Activated effector memory CD4-positive, alpha-beta T cell treated with anti-CD3 and anti-CD28 coated beads, Interleukin-2, amount 50 U/mL, for 16 hours (primary cell): ENCODE data around the gene ADARB2.

Source experiments
- DNase-seq: peaks from one replicate; pipeline ENCODE4 v3.0.0-alpha.2; 2020

The ADARB2 gene

GRCh38 chr10:1515780-1516491 lies 221.4 kb downstream of the ADARB2 start:
- no peak for DNase-seq

DNA sequence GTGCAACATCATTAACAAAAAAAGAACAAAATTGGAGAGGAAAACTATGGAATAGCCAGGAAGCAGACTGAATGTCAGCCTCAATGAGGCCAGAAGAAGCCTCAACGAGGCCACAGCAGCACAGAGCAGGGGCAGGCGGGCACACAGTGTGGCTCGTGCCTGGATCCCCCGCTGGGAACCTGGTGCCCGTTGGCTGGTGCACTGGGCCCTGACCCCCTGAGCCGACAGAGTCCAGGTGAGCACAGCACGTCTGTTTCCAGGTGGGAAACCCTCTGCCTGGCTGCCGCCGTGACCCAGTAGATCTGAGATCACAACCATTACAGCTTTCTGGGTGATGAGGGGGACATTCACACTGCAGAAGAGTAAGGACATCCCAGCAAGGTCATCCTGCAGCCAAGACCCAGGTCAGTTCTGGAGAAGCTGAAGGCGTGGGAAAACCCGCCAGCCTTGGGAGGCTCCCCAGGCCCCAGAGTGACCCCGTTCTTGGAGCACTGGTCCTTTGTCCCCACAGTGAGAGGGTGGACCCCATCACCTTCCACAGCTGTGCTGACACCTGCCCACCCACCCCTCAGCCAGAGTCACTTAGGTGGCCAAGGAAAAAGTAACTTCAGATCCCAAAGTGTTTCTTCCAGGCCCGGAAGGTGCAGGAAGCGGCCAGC lies 222.1 kb downstream of the ADARB2 start:
- no peak for DNase-seq

DNA sequence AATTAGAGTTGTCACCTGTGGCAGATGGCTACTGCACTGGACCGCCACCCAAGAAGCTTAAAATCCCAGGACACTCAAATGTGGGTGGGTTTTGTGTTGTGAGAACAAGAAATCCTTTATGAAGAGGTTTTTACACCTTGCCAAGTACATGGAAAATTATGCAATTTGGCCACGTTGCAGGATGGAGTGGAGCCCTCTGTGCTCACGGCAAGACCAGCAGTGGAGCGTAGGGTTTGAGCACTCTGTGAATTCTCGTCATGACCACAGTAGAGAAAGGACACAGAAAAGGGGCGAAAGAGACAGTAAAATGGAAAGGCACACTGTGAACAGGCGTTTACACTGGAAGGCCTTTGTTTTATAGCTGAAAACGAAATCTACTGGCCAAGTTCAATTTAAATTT lies 222.6 kb downstream of the ADARB2 start:
- no peak for DNase-seq

GRCh38 chr10:1513221-1513620 lies 224.1 kb downstream of the ADARB2 start:
- no peak for DNase-seq

DNA sequence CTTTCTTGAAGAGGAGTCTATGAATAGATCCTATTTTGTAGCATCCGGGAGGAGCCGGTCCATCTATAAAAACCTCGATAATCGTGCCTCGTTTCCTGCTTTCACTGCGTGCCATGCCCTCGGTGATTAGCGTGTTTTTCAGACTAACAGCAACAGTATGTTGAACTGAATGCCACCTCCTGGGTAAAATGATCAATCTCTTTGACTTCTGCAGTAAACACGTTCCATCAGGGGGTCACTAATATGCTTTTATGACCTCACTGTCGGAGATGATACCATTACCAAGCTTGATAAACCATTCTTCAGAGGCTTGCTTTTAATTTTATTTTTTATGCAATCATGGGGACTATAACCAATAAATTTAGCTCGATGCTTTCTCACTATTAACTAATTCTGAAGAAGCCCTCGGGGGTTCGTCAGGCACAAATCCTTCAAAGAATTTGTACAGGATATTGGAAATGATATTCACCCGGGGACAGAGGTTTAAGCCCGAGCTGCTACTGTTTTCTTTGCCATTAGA lies 228.3 kb downstream of the ADARB2 start:
- no peak for DNase-seq

GRCh38 chr10:1508096-1508495 lies 229.2 kb downstream of the ADARB2 start:
- no peak for DNase-seq

DNA sequence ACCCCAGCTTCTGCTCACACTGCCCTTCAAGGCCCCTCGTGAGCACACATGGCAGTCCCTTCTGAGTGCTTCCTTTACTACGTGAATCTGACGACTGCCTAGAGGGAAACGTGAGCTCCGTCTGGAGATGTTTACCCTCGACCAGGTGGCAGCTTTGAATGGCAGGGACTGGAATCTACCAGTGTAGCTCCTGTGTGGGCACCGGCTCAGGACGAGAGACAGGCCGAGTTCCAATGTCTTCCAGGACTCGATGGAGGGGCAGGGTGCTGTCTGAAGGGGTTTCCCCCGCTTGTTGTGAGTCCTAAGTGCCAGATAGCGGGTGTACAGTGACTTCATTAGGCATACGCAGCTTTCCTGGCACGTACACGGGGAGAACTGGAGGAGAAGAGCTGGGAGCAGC lies 229.9 kb downstream of the ADARB2 start:
- no peak for DNase-seq

DNA sequence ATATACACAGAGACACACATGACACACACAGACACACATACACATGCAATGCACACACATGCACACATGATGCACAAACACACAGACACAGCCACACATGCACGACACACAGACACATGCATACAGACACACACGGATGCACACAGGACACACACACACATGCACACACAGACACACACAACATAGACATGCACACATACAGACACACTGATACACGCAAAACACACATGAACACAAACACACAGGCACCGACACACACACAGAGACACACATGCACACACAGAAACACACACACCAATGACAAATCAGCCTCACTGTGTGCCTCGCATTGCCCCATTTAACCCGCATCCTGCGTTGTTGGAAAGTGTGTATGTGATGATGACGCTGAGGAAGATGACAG lies 232.4 kb downstream of the ADARB2 start:
- DNase-seq: no peak

GRCh38 chr10:1504286-1504685 lies 233.0 kb downstream of the ADARB2 start:
- no peak for DNase-seq

- DNase-seq: no peak
Measured at GRCh38 chr10:1502451-1502850, 234.9 kb downstream of the ADARB2 start.

- DNase-seq: no peak
Measured at GRCh38 chr10:1499359-1499957, 237.9 kb downstream of the ADARB2 start.

DNA sequence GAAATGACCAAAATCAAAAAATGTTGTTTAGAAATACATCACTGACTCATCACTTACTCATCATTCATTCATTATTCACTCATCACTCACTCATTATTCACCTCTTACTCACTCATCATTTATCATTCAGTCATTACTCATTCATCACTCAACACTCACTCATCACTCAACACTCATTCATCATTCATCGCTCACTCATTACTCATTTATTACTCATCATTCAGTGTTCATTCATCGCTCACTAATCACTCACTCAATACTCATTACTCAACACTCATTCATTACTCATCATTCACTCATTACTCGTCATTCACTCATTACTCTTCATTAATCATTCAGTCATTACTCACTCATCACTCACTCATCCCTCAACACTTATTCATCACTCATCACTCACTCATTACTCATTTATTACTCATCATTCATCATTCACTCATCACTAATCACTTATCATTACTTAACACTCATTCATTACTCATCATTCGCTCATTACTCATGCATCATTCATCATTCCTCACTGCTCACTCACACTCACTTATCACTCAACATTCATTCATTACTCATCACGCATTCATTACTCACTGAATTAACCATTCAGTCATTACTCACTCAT lies 238.5 kb downstream of the ADARB2 start:
- no peak for DNase-seq

- DNase-seq: no peak
Measured at GRCh38 chr10:1495915-1496517, 241.3 kb downstream of the ADARB2 start.

DNA sequence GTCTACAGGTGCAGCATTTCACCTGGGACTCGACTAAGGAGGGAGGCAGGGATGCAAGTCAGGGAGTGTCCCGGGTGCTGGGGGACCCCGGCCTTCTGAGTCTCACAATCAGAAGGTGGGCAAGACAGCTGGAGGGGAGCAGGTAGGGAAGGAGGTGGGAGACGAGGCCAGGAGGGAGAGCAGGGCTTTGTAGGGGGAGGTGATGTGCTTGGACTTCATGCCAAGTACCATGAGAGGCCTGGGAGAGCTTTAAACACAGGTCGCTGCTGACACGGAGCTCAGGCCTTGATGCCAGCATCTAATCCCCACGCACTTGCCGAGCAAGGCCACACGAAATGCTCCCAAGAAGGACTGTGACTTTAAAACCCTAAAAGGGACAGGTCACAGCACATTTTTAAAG lies 244.7 kb downstream of the ADARB2 start:
- DNase-seq: no peak

GRCh38 chr10:1491901-1492300 lies 245.4 kb downstream of the ADARB2 start:
- no peak for DNase-seq

DNA sequence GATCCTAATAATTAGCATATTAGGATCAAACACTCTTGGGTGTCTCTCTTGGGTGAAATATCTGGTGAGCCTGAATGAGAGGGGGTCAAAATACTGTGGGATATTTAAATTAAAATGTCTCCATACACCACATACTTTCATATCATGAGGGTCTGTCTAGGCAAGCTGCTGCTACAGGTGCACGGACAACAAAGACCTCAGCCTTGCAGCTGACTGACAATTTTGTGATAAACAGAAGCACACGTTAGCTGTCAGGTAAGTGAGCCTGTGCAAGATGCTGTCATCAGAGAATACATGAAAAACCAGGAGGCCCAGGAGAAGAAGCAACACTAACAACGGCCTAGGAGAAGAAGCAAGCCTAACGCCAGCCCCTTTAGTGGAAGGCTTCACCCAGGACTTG lies 247.5 kb downstream of the ADARB2 start:
- no peak for DNase-seq

DNA sequence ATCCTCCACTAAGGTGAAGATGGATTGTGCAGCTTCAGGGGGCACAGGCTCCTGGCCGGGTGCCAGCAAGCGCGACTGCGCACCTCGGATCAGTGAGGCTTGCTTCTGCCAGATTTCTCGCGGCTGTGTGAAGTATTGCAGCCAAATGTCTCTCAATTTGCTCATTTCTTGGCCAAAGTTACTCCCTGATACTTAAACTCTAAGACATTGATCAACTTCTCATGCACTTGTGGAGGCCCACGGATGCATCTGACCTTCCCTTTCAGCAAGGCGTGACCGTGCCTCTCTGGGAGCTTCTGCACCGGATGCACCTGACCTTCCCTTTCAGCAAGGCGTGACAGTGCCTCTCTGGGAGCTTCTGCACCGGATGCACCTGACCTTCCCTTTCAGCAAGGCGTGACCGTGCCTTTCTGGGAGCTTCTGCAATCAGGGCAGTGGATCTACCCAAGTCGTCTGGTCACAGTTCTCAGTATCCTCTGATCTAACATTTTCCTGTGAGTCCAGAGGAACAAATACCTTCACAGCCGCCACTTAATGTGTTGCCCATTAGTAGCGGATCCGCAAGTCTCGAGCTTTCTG lies 248.3 kb downstream of the ADARB2 start:
- DNase-seq: no peak

- DNase-seq: no peak
Measured at GRCh38 chr10:1486841-1487687, 250.3 kb downstream of the ADARB2 start.

DNA sequence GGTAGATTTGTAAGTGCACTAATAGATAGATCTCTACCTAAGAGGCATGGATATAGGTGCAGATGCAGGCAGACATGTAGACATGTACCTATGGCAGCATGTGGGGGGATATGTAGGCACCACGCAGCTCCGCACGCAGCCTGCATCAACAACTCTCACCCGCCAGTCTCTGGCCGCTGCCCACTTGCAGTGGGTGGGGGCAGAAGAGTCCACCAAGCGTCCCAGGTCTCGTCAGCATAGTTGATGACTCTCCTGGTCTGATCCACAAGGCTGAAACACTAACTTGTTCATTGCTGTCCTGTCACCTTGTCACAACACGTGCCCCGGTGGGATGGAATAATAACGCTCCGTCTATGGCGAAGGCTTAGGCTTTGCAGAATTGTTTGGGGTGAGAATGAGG lies 252.0 kb downstream of the ADARB2 start:
- DNase-seq: no peak

GRCh38 chr10:1483826-1484225 lies 253.5 kb downstream of the ADARB2 start:
- no peak for DNase-seq

DNA sequence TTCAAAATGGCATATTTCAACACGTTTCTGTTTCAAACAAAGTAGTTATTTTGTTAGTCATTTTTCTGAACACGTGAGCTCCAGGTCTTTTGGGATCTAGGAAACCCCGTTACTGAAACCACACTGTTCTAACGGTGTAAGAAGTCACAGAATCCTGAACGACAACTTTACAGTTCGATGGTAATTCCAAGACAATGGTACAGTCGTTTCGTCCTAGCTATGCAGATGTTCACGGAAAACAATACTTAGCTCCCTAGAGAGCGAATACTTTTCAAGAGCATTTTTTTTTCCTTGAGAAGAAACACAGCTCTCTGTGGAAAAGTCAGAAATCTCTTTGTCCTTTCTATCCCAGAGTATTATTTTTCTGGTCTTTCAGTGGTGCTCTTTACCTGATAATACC lies 254.1 kb downstream of the ADARB2 start:
- no peak for DNase-seq

DNA sequence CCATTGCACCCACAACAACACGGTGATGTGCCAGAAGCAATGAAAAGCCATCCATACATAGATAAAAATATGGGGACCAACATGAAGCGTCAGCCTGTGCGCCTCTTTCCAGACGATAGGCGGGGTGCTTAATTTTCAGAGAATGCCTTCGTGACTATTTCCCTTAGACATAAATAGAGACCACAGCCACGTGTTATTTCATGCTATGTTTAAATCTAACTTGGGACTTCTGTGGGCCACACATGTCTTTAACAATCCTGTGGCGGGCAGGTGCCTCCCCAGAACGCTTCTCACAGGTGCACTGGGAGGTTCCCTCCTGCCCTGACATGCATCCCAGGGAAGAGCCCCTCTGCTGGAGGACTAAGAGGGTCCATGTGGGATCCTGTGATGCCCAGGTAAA lies 259.7 kb downstream of the ADARB2 start:
- DNase-seq: no peak
